WTC11 (cell line): ENCODE results near the gene ACIN1.

Source experiments
- NR3C1 ChIP-seq: sonication (generic); formaldehyde crosslinking; conservative IDR thresholded peaks from 2 replicates; pipeline ENCODE4 v1.8.1; 2023; ENCODE audit warnings: low read depth, mild to moderate bottlenecking, missing genetic modification reagents
- ZNF121 ChIP-seq: sonication (generic); formaldehyde crosslinking; IDR thresholded peaks from 2 replicates; pipeline ENCODE4 v1.8.0; 2023; ENCODE audit warnings: missing genetic modification reagents
- TF ChIP-seq, protein P1 (sequence below): fragments of 200-600 bp; IDR thresholded peaks from 2 replicates; pipeline ENCODE4 v1.8.0; 2022; ENCODE audit warnings: antibody characterized with exemption

DNA sequence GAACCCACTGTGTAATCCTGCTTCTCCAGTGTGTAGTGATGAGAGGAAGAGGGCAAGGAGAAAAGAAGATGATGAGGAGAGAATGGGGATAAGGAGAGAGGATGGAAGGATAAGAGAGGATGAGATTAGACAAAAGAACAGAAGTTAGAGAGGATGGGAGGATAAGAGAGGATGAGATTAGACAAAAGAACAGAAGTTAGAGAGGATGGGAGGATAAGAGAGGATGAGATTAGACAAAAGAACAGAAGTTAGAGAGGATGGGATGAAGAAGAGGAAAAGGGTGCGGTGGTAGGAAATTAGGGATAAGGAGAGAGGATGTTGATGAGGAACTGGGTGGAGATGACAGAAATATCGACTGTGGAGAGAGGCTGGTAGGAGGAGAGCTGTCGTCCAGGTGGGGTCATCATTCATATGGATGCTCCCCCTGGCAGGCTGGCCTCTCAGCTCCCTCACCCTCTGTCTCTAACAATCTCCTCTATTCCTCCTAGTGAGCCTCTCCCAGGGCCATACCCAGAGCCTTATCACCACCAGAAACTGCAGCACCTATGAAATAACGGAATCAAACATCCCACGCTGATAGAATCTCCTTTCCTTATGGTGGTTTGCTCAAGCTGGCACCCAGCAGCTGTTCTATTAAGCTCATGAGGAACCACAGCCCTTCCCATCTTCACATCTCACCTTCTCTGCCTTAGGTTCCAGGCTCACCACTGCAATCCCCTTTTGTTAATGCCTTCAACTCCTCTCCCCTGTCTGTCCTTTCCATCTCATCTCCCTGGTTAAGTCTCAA lies 15.8 kb upstream of the ACIN1 start:
- TF ChIP-seq, protein P1, sequence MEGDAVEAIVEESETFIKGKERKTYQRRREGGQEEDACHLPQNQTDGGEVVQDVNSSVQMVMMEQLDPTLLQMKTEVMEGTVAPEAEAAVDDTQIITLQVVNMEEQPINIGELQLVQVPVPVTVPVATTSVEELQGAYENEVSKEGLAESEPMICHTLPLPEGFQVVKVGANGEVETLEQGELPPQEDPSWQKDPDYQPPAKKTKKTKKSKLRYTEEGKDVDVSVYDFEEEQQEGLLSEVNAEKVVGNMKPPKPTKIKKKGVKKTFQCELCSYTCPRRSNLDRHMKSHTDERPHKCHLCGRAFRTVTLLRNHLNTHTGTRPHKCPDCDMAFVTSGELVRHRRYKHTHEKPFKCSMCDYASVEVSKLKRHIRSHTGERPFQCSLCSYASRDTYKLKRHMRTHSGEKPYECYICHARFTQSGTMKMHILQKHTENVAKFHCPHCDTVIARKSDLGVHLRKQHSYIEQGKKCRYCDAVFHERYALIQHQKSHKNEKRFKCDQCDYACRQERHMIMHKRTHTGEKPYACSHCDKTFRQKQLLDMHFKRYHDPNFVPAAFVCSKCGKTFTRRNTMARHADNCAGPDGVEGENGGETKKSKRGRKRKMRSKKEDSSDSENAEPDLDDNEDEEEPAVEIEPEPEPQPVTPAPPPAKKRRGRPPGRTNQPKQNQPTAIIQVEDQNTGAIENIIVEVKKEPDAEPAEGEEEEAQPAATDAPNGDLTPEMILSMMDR = no peak
- TF ChIP-seq NR3C1 (CRISPR knock-in tag) = no peak
- no peak for TF ChIP-seq ZNF121 (CRISPR knock-in tag)
